ENCODE data around the gene PRKRA.

DNA sequence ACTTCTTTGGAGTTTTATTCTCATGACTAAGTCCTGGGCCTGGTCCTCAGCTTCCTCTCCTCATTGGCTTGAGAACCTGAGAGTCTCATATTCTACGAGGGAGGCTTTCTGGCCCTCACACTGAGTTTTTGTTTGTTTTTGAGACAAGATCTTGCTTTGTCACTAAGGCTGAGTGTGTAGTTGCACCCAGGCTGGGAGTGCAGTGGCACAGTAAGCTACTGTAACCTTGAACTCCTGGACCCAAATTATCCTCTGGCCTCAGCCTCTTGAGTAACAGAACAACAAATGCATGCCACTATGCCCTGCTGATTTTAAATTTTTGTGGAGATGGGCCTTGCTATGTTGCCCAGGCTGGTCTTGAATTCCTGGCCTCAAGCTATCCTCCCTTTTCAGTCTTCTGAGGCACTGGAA lies 22.6 kb downstream of the PRKRA start:
- TF ChIP-seq ZBTB21 (CRISPR knock-in tag; IDR thresholded peaks at IDR 0.05) (no peak), ZKSCAN1 (IDR thresholded peaks at IDR 0.05; ENCODE audit: low read length) (no peak), NBN (conservative IDR thresholded peaks at IDR 0.05) (no peak), FOXP1 (IDR thresholded peaks at IDR 0.05) (peak; percentile 75), FOXP1 (CRISPR knock-in tag; IDR thresholded peaks at IDR 0.05) (peak; percentile 85), POLR2AphosphoS5 (IDR thresholded peaks at IDR 0.05; ENCODE audit: low read depth, low read length) (no peak), ZNF567 (CRISPR knock-in tag; IDR thresholded peaks at IDR 0.05; ENCODE audit: borderline replicate concordance) (no peak)
- TF ChIP-seq, protein P1, sequence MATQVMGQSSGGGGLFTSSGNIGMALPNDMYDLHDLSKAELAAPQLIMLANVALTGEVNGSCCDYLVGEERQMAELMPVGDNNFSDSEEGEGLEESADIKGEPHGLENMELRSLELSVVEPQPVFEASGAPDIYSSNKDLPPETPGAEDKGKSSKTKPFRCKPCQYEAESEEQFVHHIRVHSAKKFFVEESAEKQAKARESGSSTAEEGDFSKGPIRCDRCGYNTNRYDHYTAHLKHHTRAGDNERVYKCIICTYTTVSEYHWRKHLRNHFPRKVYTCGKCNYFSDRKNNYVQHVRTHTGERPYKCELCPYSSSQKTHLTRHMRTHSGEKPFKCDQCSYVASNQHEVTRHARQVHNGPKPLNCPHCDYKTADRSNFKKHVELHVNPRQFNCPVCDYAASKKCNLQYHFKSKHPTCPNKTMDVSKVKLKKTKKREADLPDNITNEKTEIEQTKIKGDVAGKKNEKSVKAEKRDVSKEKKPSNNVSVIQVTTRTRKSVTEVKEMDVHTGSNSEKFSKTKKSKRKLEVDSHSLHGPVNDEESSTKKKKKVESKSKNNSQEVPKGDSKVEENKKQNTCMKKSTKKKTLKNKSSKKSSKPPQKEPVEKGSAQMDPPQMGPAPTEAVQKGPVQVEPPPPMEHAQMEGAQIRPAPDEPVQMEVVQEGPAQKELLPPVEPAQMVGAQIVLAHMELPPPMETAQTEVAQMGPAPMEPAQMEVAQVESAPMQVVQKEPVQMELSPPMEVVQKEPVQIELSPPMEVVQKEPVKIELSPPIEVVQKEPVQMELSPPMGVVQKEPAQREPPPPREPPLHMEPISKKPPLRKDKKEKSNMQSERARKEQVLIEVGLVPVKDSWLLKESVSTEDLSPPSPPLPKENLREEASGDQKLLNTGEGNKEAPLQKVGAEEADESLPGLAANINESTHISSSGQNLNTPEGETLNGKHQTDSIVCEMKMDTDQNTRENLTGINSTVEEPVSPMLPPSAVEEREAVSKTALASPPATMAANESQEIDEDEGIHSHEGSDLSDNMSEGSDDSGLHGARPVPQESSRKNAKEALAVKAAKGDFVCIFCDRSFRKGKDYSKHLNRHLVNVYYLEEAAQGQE (IDR thresholded peaks at IDR 0.05; ENCODE audit: borderline replicate concordance in 1 of 2, low read depth in 1 of 2, low read length in 2 of 2) = peak in 1 of 2 experiments; percentile 30; a peak in 1 of 4 replicates
- TF ChIP-seq, protein P2, sequence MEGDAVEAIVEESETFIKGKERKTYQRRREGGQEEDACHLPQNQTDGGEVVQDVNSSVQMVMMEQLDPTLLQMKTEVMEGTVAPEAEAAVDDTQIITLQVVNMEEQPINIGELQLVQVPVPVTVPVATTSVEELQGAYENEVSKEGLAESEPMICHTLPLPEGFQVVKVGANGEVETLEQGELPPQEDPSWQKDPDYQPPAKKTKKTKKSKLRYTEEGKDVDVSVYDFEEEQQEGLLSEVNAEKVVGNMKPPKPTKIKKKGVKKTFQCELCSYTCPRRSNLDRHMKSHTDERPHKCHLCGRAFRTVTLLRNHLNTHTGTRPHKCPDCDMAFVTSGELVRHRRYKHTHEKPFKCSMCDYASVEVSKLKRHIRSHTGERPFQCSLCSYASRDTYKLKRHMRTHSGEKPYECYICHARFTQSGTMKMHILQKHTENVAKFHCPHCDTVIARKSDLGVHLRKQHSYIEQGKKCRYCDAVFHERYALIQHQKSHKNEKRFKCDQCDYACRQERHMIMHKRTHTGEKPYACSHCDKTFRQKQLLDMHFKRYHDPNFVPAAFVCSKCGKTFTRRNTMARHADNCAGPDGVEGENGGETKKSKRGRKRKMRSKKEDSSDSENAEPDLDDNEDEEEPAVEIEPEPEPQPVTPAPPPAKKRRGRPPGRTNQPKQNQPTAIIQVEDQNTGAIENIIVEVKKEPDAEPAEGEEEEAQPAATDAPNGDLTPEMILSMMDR (CRISPR knock-in tag; IDR thresholded peaks at IDR 0.05) = no peak
- TF ChIP-seq, protein P3, sequence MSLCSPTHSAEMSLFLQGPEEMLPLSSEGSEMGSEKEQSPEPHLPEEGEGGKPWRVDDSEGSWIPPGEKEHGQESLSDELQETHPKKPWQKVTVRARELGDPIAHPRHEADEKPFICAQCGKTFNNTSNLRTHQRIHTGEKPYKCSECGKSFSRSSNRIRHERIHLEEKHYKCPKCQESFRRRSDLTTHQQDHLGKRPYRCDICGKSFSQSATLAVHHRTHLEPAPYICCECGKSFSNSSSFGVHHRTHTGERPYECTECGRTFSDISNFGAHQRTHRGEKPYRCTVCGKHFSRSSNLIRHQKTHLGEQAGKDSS (CRISPR knock-in tag; IDR thresholded peaks at IDR 0.05; ENCODE audit: borderline replicate concordance, low read depth) = no peak
- TF ChIP-seq, protein P4, sequence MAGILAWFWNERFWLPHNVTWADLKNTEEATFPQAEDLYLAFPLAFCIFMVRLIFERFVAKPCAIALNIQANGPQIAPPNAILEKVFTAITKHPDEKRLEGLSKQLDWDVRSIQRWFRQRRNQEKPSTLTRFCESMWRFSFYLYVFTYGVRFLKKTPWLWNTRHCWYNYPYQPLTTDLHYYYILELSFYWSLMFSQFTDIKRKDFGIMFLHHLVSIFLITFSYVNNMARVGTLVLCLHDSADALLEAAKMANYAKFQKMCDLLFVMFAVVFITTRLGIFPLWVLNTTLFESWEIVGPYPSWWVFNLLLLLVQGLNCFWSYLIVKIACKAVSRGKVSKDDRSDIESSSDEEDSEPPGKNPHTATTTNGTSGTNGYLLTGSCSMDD (CRISPR knock-in tag; IDR thresholded peaks at IDR 0.05) = no peak
